ENCODE results near the gene PPP2R1A. TPM values are rescaled to one million over a fixed set of nuclear protein-coding genes. Genes with fewer than 3 reads are reported as not detected.

PPP2R1A gene
- total and polyA plus RNA-seq, 4 donors, result 217 to 752 (median 479) TPM

DNA sequence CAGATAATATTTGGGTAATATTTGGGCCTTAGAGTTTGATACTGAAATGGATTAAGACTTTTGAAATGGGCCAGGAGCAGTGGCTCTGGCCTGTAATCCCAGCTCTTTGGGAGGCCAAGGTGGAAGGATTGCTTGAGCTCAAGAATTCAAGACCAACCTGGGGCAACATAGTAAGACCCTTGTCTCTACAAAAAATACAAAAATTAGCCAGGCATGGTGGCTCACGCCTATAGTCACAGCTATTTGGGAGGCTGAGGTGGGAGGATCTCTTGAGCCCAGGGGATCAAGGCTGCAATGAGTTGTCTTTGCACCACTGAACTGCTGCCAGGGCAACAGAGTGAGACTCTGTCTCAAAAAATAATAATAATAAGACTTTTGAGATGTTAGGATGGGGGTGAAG lies 17.5 kb upstream of the PPP2R1A start:
- H3K27ac ChIP-seq (ENCODE audit: low read depth, low read length), result no peak overlapping the region
- no peaks in the 10 kb centered on the region for H3K9me3 ChIP-seq (ENCODE audit: control insufficient read depth, insufficient read depth, low read length)
- peaks cover 8% of the 10 kb centered on the region for H3K4me1 ChIP-seq (ENCODE audit: control insufficient read depth, insufficient read depth, low read length)
- DNase-seq (ENCODE audit: low read depth in 4 of 6, low spot score in 6 of 6), result no peak
- WGBS (ENCODE audit: insufficient coverage), result no CpG with 5 or more reads among the region's 1 CpG
- H3K36me3 ChIP-seq (ENCODE audit: control insufficient read depth, insufficient read depth, low read length), result peaks cover 5% of the 10 kb centered on the region
- H3K27me3 ChIP-seq (ENCODE audit: control insufficient read depth, insufficient read depth, low read length), result no peaks in the 10 kb centered on the region
- H3K4me3 ChIP-seq (ENCODE audit: low read depth, low read length), result no peak overlapping the region

DNA sequence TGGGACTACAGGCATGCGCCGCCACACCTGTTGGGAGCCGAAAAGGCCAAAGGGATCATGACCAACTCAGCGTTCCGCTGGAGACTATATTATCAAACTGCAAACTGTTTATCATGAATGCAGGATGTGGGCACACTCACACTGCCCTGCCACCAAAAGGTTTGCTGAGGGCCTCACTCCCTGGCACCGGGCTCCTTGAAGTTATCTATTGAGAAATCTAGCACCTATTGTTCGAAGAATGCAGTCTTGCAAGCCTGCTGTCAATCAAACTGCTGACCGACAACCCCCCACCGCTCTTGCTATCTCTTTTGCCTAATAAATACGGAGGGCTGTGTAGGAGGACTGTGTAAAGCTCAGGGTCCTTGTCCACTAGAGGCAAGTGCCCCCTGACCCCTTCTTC lies 13.3 kb upstream of the PPP2R1A start:
- Histone ChIP-seq H3K9me3 (ENCODE audit: control insufficient read depth, insufficient read depth, low read length) (no peaks in the 10 kb centered on the region), H3K4me1 (ENCODE audit: control insufficient read depth, insufficient read depth, low read length) (peaks cover 3% of the 10 kb centered on the region), H3K27ac (ENCODE audit: low read depth, low read length) (no peak overlapping the region), H3K4me3 (ENCODE audit: low read depth, low read length) (no peak overlapping the region), H3K27me3 (ENCODE audit: control insufficient read depth, insufficient read depth, low read length) (no peaks in the 10 kb centered on the region), H3K36me3 (ENCODE audit: control insufficient read depth, insufficient read depth, low read length) (no peaks in the 10 kb centered on the region)
- whole genome bisulfite sequencing (ENCODE audit: insufficient coverage), result 79% methylated on average over 6 of the region's 10 CpGs
- DNase-seq (ENCODE audit: low read depth in 4 of 6, low spot score in 6 of 6), result no peak

DNA sequence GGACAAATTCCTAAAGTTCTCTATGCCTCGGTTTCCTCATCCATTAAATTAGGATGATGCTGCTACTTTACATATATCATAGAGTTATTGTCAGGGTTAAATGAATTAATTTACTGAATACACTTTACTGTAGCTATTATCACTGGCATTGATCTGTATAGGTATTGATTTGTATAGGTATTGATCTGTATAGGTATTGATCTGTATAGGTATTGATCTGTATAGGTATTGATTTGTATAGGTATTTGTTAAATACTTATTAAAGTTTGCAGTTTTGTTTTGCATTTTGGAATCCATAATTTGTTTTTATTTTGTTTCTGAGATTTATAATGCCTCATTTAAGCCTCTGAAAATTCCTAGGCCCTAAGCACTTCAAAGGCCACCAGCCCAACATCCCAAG lies 2.4 kb upstream of the PPP2R1A start:
- H3K27me3 ChIP-seq (ENCODE audit: control insufficient read depth, insufficient read depth, low read length), result no peaks in the 10 kb centered on the region
- H3K36me3 ChIP-seq (ENCODE audit: control insufficient read depth, insufficient read depth, low read length), result peaks cover 5% of the 10 kb centered on the region
- no peaks in the 10 kb centered on the region for H3K9me3 ChIP-seq (ENCODE audit: control insufficient read depth, insufficient read depth, low read length)
- H3K27ac ChIP-seq (ENCODE audit: low read depth, low read length), result no peak overlapping the region
- H3K4me1 ChIP-seq (ENCODE audit: control insufficient read depth, insufficient read depth, low read length), result peaks cover 26% of the 10 kb centered on the region
- DNase-seq (ENCODE audit: low read depth in 4 of 6, low spot score in 6 of 6), result no peak
- no CpG with 5 or more reads among the region's 1 CpG for WGBS (ENCODE audit: insufficient coverage)
- no peak overlapping the region for H3K4me3 ChIP-seq (ENCODE audit: low read depth, low read length)

DNA sequence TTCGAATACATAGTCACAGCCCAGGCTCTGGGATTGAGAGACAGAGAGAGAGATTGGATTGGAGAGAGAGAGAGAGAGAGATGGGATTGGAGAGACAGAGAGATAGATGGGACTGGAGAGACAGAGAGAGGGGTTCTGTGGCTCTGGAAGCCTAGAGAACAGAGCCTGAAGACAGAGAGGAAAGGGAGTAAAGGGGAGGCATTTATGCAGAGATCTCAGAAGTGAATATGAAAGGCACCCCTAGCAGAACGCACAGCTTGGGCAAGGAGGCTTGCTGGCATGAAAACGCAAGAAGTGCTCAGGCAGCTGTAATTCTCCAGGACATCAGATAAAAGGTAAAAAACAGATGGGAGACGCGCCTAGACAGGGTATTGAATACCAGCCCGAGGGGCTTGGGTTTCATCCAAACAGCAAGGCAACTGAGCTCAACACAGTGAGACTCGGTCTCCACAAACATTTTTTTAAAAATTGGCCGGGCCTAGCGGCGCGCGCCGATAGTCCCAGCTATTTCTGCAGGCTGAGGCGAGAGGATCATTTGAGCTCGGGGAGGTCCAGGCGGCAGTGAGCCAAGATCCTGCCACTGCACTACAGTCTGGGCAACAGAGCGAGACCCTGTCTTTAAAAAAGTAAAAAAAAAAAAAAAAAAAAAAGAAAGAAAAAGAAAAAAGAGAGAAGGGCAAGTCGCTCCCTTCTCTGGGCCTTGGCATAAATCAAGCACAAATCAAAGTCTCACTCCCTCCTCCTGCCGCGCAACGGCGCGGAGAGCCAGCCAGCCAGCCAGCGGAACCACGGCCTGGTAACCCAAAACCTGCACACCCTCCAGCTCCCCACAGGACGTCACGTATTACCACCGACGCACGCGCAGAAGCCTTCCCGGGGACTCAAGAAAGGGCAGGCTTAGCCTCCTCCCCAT lies 774 bp upstream of the PPP2R1A start:
- Histone ChIP-seq H3K4me1 (ENCODE audit: control insufficient read depth, insufficient read depth, low read length) (peaks cover 27% of the 10 kb centered on the region), H3K4me3 (ENCODE audit: low read depth, low read length) (peak overlapping the region; percentile 48), H3K27ac (ENCODE audit: low read depth, low read length) (peak overlapping the region; percentile 94), H3K9me3 (ENCODE audit: control insufficient read depth, insufficient read depth, low read length) (no peaks in the 10 kb centered on the region), H3K27me3 (ENCODE audit: control insufficient read depth, insufficient read depth, low read length) (no peaks in the 10 kb centered on the region), H3K36me3 (ENCODE audit: control insufficient read depth, insufficient read depth, low read length) (peaks cover 12% of the 10 kb centered on the region)
- under 1% methylated on average over 29 of the region's 32 CpGs for WGBS (ENCODE audit: insufficient coverage)
- peak in 4 of 6 donors; percentile 48 to 89 (median 56) for DNase-seq (ENCODE audit: low read depth in 4 of 6, low spot score in 6 of 6)

DNA sequence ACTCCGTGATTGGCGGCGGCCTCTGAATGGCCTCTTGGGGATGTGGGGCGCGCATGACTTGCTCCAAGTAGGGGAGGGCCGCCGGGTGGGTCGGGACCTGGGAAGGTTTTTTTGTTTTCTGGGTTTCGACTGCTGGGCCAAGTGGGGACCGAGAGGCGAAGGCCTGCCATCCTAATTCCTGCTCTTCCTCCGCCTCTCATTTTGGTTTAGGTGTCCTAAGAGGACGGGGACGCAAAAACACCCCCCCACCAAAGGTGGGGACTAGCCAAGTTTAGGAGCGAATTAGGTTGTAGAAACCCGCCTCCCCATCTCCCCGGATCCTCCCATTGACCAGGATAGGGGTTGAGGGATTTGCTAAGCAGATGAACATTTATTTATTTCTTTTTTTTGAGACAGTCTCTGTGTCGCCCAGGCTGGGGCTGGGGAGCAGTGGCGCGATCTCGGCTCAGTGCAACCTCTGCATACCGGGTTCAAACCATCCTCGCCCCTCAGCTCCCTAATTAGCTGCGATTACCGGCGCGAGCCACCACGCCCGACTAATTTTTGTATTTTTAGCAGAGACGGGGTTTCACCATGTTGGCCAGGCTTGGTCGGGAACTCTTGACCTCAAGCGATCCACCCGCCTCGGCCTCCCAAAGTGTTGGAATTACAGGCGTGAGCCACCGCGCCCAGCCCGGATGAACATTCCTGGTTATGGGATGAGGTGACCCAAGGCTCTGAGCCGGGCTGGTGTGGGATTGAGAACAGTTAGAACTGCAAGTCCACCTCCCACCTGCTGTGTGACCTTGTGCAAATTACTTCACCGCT lies 838 bp downstream of the PPP2R1A start:
- Histone ChIP-seq H3K9me3 (ENCODE audit: control insufficient read depth, insufficient read depth, low read length) (no peaks in the 10 kb centered on the region), H3K4me1 (ENCODE audit: control insufficient read depth, insufficient read depth, low read length) (peaks cover 27% of the 10 kb centered on the region), H3K4me3 (ENCODE audit: low read depth, low read length) (peak overlapping the region; percentile 86), H3K27me3 (ENCODE audit: control insufficient read depth, insufficient read depth, low read length) (no peaks in the 10 kb centered on the region), H3K36me3 (ENCODE audit: control insufficient read depth, insufficient read depth, low read length) (peaks cover 25% of the 10 kb centered on the region), H3K27ac (ENCODE audit: low read depth, low read length) (peak overlapping the region; percentile 94)
- DNase-seq (ENCODE audit: low read depth in 4 of 6, low spot score in 6 of 6), result peak in 3 of 6 donors; percentile 2 to 24 (median 20)
- under 1% methylated on average over 25 of the region's 40 CpGs for WGBS (ENCODE audit: insufficient coverage)

GRCh38 chr19:52191389-52191788 lies 1.5 kb downstream of the PPP2R1A start:
- DNase-seq (ENCODE audit: low read depth in 4 of 6, low spot score in 6 of 6), result no peak
- H3K27ac ChIP-seq (ENCODE audit: low read depth, low read length), result no peak overlapping the region
- H3K36me3 ChIP-seq (ENCODE audit: control insufficient read depth, insufficient read depth, low read length), result peaks cover 28% of the 10 kb centered on the region
- no peaks in the 10 kb centered on the region for H3K9me3 ChIP-seq (ENCODE audit: control insufficient read depth, insufficient read depth, low read length)
- H3K4me1 ChIP-seq (ENCODE audit: control insufficient read depth, insufficient read depth, low read length), result peaks cover 27% of the 10 kb centered on the region
- peak overlapping the region; percentile 86 for H3K4me3 ChIP-seq (ENCODE audit: low read depth, low read length)
- no peaks in the 10 kb centered on the region for H3K27me3 ChIP-seq (ENCODE audit: control insufficient read depth, insufficient read depth, low read length)
- WGBS (ENCODE audit: insufficient coverage), result 82% methylated on average over 2 of the region's 5 CpGs

- Histone ChIP-seq H3K4me1 (ENCODE audit: control insufficient read depth, insufficient read depth, low read length) (peaks cover 27% of the 10 kb centered on the region), H3K36me3 (ENCODE audit: control insufficient read depth, insufficient read depth, low read length) (peaks cover 31% of the 10 kb centered on the region), H3K27me3 (ENCODE audit: control insufficient read depth, insufficient read depth, low read length) (no peaks in the 10 kb centered on the region), H3K27ac (ENCODE audit: low read depth, low read length) (no peak overlapping the region), H3K4me3 (ENCODE audit: low read depth, low read length) (no peak overlapping the region), H3K9me3 (ENCODE audit: control insufficient read depth, insufficient read depth, low read length) (no peaks in the 10 kb centered on the region)
- no peak for DNase-seq (ENCODE audit: low read depth in 4 of 6, low spot score in 6 of 6)
- WGBS (ENCODE audit: insufficient coverage), result 50% methylated on average over 1 of the region's 2 CpGs
Measured at GRCh38 chr19:52191951-52192350, 2.1 kb downstream of the PPP2R1A start.

GRCh38 chr19:52196256-52196967 lies 6.6 kb downstream of the PPP2R1A start:
- WGBS (ENCODE audit: insufficient coverage), result 86% methylated on average over 1 of the region's 5 CpGs
- Histone ChIP-seq H3K4me3 (ENCODE audit: low read depth, low read length) (no peak overlapping the region), H3K27ac (ENCODE audit: low read depth, low read length) (no peak overlapping the region), H3K27me3 (ENCODE audit: control insufficient read depth, insufficient read depth, low read length) (no peaks in the 10 kb centered on the region), H3K9me3 (ENCODE audit: control insufficient read depth, insufficient read depth, low read length) (no peaks in the 10 kb centered on the region), H3K36me3 (ENCODE audit: control insufficient read depth, insufficient read depth, low read length) (peaks cover 50% of the 10 kb centered on the region), H3K4me1 (ENCODE audit: control insufficient read depth, insufficient read depth, low read length) (peaks cover 7% of the 10 kb centered on the region)
- DNase-seq (ENCODE audit: low read depth in 4 of 6, low spot score in 6 of 6), result no peak

DNA sequence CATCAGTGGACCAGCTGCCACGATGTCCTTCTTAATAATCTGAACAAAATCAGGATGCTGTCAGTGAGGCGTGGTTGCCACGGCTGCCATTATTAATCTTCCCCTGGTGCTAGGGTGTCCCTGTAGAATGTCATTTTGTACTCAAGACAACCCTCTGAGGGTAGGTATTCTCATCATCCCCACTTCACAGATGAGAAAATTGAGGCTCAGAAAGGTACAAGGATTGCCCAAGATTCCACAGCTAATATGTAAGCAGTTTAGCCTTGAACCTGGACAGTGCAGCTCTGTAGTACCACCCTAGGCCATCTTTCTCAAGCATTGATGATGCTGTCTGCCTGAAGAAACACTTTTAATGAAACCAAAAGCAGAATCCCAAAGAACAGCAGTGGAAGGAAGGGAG lies 8.1 kb downstream of the PPP2R1A start:
- Histone ChIP-seq H3K9me3 (ENCODE audit: control insufficient read depth, insufficient read depth, low read length) (no peaks in the 10 kb centered on the region), H3K4me1 (ENCODE audit: control insufficient read depth, insufficient read depth, low read length) (no peaks in the 10 kb centered on the region), H3K27me3 (ENCODE audit: control insufficient read depth, insufficient read depth, low read length) (no peaks in the 10 kb centered on the region), H3K4me3 (ENCODE audit: low read depth, low read length) (no peak overlapping the region), H3K36me3 (ENCODE audit: control insufficient read depth, insufficient read depth, low read length) (peaks cover 54% of the 10 kb centered on the region), H3K27ac (ENCODE audit: low read depth, low read length) (no peak overlapping the region)
- no peak for DNase-seq (ENCODE audit: low read depth in 4 of 6, low spot score in 6 of 6)
- WGBS (ENCODE audit: insufficient coverage), result 100% methylated on average over 1 of the region's 3 CpGs
